Kidney epithelial cell (primary cell): ENCODE measurements around the gene STARD3. TPM values are rescaled to one million over a fixed set of nuclear protein-coding genes. Genes with fewer than 3 reads are reported as not detected.

Source experiments
- DNase-seq: peaks from one replicate; pipeline ENCODE4 v3.0.0-alpha.2; 2010; ENCODE audit warnings: low read depth
- H3K27me3 ChIP-seq: 2 replicates; pipeline ENCODE4 v1.6.0; 2011; ENCODE audit warnings: low read length; ENCODE audit not compliant: control insufficient read depth, insufficient read depth
- H3K36me3 ChIP-seq: 2 replicates; pipeline ENCODE4 v1.5.1; 2011; ENCODE audit warnings: low read length; ENCODE audit not compliant: control insufficient read depth, insufficient read depth
- H3K4me3 ChIP-seq: 2 replicates; pipeline ENCODE4 v1.5.1; 2011; ENCODE audit warnings: low read depth, mild to moderate bottlenecking, control low read depth, low read length
- CTCF ChIP-seq: IDR thresholded peaks from 2 replicates; pipeline ENCODE4 v1.5.1; 2011; ENCODE audit warnings: mild to moderate bottlenecking, moderate library complexity, low read length, control low read depth, inconsistent platforms; ENCODE audit not compliant: insufficient read depth, poor library complexity, severe bottlenecking
- total RNA-seq: library from RNA; depleted of rRNA; stranded (reverse); fragments of >200 nt; gene quantifications from 2 replicates; pipeline ENCODE4 v1.2.3, GENCODE V29; 2015

STARD3 gene
- total RNA-seq, 1 donor from 2014 or later, result 52.6 TPM

GRCh38 chr17:39683295-39683939, 46.5 kb downstream of the STARD3 start:
- H3K4me3 ChIP-seq, result no peak overlapping the region
- no peak for TF ChIP-seq CTCF
- H3K36me3 ChIP-seq, result no peaks in the 10 kb centered on the region
- DNase-seq, result no peak
- no peaks in the 10 kb centered on the region for H3K27me3 ChIP-seq

- no peak for TF ChIP-seq CTCF
- Histone ChIP-seq H3K4me3 (no peak overlapping the region), H3K27me3 (no peaks in the 10 kb centered on the region), H3K36me3 (no peaks in the 10 kb centered on the region)
- no peak for DNase-seq
Observed at GRCh38 chr17:39684369-39685192, 47.6 kb downstream of the STARD3 start.

GRCh38 chr17:39687101-39687545, 50.2 kb downstream of the STARD3 start:
- Histone ChIP-seq H3K36me3 (no peaks in the 10 kb centered on the region), H3K27me3 (no peaks in the 10 kb centered on the region), H3K4me3 (peak overlapping the region; percentile 82)
- no peak for TF ChIP-seq CTCF
- DNase-seq, result no peak

GRCh38 chr17:39687546-39688474, 50.9 kb downstream of the STARD3 start, which contains the start of gene PGAP3:
PGAP3 (minus strand) TSS chr17:39688057; CDS start chr17:39688014, 43 bp downstream.
- Histone ChIP-seq H3K27me3 (no peaks in the 10 kb centered on the region), H3K4me3 (peak within 1 kb of the TSS; percentile 82), H3K36me3 (no peaks in the 10 kb centered on the region)
- peak; percentile 54 for DNase-seq
- TF ChIP-seq CTCF, result no peak

- Histone ChIP-seq H3K27me3 (no peaks in the 10 kb centered on the region), H3K4me3 (peak overlapping the region; percentile 82), H3K36me3 (no peaks in the 10 kb centered on the region)
- no peak for DNase-seq
- no peak for TF ChIP-seq CTCF
Observed at GRCh38 chr17:39688475-39688835, 51.5 kb downstream of the STARD3 start.
